ENCODE data around the gene SHLD1.

SHLD1 gene

DNA sequence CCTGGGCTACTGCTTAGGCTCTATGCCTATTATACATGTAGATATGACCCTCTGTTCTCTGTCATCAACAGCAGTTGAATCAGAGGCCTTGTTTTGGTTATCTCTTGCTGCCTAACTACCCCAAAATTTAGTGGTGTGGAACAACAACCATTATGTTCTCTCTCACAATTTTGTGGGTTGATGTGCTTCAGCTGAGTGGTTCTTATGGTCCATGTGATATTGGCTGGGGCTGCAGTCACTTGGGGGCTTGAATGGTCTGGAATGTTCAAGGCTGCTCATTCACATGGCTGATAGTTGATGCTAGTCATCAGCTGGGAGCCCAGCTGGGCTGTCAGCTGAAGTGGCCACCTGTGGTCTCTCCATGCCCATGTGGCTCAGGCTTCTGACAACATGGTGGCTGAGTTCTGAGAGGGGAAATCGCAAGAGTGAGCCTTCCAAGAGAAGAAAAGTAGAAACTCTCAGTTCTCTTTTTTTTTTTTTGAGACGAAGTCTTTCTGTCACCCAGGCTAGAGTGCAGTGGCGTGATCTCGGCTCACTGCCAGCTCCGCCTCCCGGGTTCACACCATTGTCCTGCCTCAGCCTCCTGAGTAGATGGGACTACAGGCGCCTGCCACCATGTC lies 47.8 kb downstream of the SHLD1 start:
- TF ChIP-seq NFIC (IDR thresholded peaks at IDR 0.05): no peak
- TF ChIP-seq, protein P1, sequence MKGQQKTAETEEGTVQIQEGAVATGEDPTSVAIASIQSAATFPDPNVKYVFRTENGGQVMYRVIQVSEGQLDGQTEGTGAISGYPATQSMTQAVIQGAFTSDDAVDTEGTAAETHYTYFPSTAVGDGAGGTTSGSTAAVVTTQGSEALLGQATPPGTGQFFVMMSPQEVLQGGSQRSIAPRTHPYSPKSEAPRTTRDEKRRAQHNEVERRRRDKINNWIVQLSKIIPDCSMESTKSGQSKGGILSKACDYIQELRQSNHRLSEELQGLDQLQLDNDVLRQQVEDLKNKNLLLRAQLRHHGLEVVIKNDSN (IDR thresholded peaks at IDR 0.05): no peak
- no peak for TF ChIP-seq CREB1 (IDR thresholded peaks at IDR 0.05; ENCODE audit: low read depth)
- TF ChIP-seq RAD21 (IDR thresholded peaks at IDR 0.05; ENCODE audit: low read depth): no peak
- no peak for TF ChIP-seq CEBPB (IDR thresholded peaks at IDR 0.05)
- TF ChIP-seq, protein P2, sequence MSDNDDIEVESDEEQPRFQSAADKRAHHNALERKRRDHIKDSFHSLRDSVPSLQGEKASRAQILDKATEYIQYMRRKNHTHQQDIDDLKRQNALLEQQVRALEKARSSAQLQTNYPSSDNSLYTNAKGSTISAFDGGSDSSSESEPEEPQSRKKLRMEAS (IDR thresholded peaks at IDR 0.05): no peak
- TF ChIP-seq TEAD4 (IDR thresholded peaks at IDR 0.05): no peak
- TF ChIP-seq YY1 (IDR thresholded peaks at IDR 0.05; ENCODE audit: low read depth): no peak
- TF ChIP-seq TAF1 (IDR thresholded peaks at IDR 0.05; ENCODE audit: low read depth): no peak
- TF ChIP-seq EGR1 (IDR thresholded peaks at IDR 0.05): no peak
- TF ChIP-seq, protein P3, sequence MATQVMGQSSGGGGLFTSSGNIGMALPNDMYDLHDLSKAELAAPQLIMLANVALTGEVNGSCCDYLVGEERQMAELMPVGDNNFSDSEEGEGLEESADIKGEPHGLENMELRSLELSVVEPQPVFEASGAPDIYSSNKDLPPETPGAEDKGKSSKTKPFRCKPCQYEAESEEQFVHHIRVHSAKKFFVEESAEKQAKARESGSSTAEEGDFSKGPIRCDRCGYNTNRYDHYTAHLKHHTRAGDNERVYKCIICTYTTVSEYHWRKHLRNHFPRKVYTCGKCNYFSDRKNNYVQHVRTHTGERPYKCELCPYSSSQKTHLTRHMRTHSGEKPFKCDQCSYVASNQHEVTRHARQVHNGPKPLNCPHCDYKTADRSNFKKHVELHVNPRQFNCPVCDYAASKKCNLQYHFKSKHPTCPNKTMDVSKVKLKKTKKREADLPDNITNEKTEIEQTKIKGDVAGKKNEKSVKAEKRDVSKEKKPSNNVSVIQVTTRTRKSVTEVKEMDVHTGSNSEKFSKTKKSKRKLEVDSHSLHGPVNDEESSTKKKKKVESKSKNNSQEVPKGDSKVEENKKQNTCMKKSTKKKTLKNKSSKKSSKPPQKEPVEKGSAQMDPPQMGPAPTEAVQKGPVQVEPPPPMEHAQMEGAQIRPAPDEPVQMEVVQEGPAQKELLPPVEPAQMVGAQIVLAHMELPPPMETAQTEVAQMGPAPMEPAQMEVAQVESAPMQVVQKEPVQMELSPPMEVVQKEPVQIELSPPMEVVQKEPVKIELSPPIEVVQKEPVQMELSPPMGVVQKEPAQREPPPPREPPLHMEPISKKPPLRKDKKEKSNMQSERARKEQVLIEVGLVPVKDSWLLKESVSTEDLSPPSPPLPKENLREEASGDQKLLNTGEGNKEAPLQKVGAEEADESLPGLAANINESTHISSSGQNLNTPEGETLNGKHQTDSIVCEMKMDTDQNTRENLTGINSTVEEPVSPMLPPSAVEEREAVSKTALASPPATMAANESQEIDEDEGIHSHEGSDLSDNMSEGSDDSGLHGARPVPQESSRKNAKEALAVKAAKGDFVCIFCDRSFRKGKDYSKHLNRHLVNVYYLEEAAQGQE (IDR thresholded peaks at IDR 0.05; ENCODE audit: low read depth): no peak
- no peak for TF ChIP-seq TCF12 (IDR thresholded peaks at IDR 0.05; ENCODE audit: low read depth)
- TF ChIP-seq ZBTB7A (IDR thresholded peaks at IDR 0.05; ENCODE audit: low read depth): no peak
- no peak for TF ChIP-seq FOXM1 (IDR thresholded peaks at IDR 0.05; ENCODE audit: borderline replicate concordance, low read depth)
- no peak for TF ChIP-seq EP300 (IDR thresholded peaks at IDR 0.05; ENCODE audit: borderline replicate concordance)

DNA sequence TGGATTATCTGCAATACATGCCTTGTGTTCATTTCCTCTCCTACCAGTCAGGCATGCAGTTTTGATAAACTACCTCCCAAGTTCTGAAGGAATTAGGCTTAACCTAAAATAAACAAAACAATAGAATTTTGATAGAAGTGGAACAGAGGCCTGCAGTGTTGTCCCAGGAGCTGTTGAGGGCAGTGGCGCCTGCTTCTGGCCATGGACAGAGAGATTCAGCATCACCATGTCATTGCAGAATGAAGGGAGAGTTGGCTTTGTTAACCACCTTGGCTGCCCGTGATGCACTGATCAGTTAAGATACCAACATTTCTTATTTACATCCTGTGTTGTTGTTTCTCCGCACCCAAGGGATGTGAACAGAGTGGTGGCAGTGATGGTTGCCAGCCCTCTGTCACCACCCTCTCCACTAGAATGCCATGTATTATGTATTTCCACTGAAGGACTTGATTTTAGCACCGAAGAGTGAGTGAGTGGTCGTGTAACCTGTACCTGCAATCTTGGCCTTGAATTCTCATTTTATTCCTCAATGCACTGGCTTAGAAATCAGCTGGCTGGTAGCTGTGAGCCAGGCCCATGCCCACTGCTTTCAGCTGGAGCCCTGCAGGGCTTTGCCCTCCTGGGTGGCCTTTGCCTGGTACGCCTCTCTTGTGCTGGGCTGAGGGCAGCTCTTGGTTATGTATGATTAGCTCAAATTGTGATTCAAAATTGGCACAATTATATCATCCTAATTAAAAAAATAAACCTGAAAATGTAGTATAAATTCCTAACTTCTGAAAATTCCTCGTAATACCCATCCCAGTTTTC lies 56.5 kb downstream of the SHLD1 start:
- no peak for TF ChIP-seq FOXM1 (IDR thresholded peaks at IDR 0.05; ENCODE audit: borderline replicate concordance, low read depth)
- TF ChIP-seq, protein P1 (IDR thresholded peaks at IDR 0.05): no peak
- TF ChIP-seq, protein P2 (IDR thresholded peaks at IDR 0.05): no peak

DNA sequence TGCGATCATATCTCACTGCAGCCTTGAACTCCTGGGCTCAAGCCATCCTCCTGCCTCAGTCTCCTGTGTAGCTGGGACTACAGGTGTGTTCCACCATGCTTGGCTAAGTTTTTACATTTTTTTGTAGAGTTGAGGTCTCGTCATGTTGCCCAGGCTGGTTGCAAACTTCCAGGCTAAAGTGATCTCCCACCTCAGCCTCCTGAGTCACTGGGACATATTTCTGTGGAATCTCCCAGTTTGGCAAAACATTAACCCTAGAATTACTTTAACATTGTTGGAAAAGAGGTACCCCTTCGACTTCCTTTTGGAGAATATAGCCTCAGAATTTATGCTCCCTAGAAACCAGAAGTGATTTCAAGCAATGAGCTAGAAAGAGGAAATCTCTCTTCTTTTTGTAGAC lies 57.2 kb downstream of the SHLD1 start:
- TF ChIP-seq NFIC (IDR thresholded peaks at IDR 0.05) (no peak), EGR1 (IDR thresholded peaks at IDR 0.05) (no peak), TAF1 (IDR thresholded peaks at IDR 0.05; ENCODE audit: low read depth) (no peak), TCF12 (IDR thresholded peaks at IDR 0.05; ENCODE audit: low read depth) (no peak), ZBTB7A (IDR thresholded peaks at IDR 0.05; ENCODE audit: low read depth) (no peak), RAD21 (IDR thresholded peaks at IDR 0.05; ENCODE audit: low read depth) (no peak), CREB1 (IDR thresholded peaks at IDR 0.05; ENCODE audit: low read depth) (no peak), EP300 (IDR thresholded peaks at IDR 0.05; ENCODE audit: borderline replicate concordance) (no peak), FOXM1 (IDR thresholded peaks at IDR 0.05; ENCODE audit: borderline replicate concordance, low read depth) (no peak), CEBPB (IDR thresholded peaks at IDR 0.05) (no peak), YY1 (IDR thresholded peaks at IDR 0.05; ENCODE audit: low read depth) (no peak)
- TF ChIP-seq, protein P3 (IDR thresholded peaks at IDR 0.05; ENCODE audit: low read depth): no peak
- TF ChIP-seq, protein P1 (IDR thresholded peaks at IDR 0.05): no peak
- TF ChIP-seq, protein P2 (IDR thresholded peaks at IDR 0.05): no peak

DNA sequence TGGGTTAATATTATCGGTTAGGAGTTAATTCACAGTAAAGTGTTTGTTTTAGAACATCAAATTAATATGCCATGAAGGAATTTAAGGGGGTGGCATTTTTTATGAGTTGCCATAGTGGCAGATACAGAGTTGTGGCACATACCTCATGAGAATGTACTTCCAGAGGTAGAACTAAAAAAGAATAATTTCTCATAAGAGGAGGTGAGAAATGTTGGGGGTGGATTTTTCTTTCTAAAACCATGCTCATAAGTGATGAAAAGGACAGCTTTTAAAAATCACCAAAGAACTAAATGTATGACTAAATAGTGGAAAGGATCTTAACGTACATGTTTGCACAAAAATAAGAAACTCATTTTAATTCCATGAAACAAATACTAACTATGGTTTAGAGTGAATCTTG lies 58.7 kb downstream of the SHLD1 start:
- TF ChIP-seq CREB1 (IDR thresholded peaks at IDR 0.05; ENCODE audit: low read depth) (no peak), NFIC (IDR thresholded peaks at IDR 0.05) (no peak), CEBPB (IDR thresholded peaks at IDR 0.05) (no peak), TAF1 (IDR thresholded peaks at IDR 0.05; ENCODE audit: low read depth) (no peak), EGR1 (IDR thresholded peaks at IDR 0.05) (no peak), RAD21 (IDR thresholded peaks at IDR 0.05; ENCODE audit: low read depth) (no peak), EP300 (IDR thresholded peaks at IDR 0.05; ENCODE audit: borderline replicate concordance) (no peak), TCF12 (IDR thresholded peaks at IDR 0.05; ENCODE audit: low read depth) (no peak), YY1 (IDR thresholded peaks at IDR 0.05; ENCODE audit: low read depth) (no peak), FOXM1 (IDR thresholded peaks at IDR 0.05; ENCODE audit: borderline replicate concordance, low read depth) (no peak), ZBTB7A (IDR thresholded peaks at IDR 0.05; ENCODE audit: low read depth) (no peak), TEAD4 (IDR thresholded peaks at IDR 0.05) (no peak)
- TF ChIP-seq, protein P2 (IDR thresholded peaks at IDR 0.05): no peak
- TF ChIP-seq, protein P1 (IDR thresholded peaks at IDR 0.05): no peak
- TF ChIP-seq, protein P3 (IDR thresholded peaks at IDR 0.05; ENCODE audit: low read depth): no peak

Data from Ishikawa (cell line).